ENCODE data around the gene APOD. TPM values are rescaled to one million over a fixed set of nuclear protein-coding genes. Genes with fewer than 3 reads are reported as not detected.

The APOD gene
- total and polyA plus RNA-seq, 2 of the 8 experiments (the other 6 are each of a cell fraction or from before 2014, with no cell fraction given): not detected

DNA sequence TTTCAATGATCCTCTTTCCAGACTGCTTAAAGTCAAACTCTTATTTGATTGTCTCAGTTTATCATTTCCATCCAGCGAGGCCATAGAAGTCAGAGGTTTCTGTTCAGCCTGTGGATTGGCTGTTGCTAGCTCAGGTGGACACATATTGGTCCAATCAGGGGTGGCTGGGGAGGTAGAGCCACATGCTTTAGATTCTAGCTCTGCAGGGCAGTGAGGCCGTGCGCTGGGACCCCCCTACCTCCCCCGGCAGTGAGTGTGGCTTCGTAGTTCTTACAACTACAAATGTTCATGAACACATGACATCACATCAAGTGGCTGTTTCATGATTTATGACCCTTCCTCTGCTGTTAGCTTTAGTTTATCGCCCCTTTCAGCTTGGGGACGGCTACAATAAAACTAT is 18.0 kb downstream of the APOD start:
- ChIA-PET POLR2A (ENCODE audit: partially characterized antibody) (interaction anchor here (1.1 kb wide), 1 partner anchor 9 kb away, joined by 3 read pairs; no protein-coding TSS in a partner anchor), CTCF (ENCODE audit: partially characterized antibody) (interaction anchor here (0.7 to 2.6 kb wide), 3 partner anchors 10 to 16 kb away, joined by 4 to 9 read pairs (median 4); no protein-coding TSS in a partner anchor)
- Histone ChIP-seq H3K36me3 (ENCODE audit: control insufficient read depth in 2 of 4, insufficient read depth in 4 of 4, low read length in 3 of 4) (no peaks in the 10 kb centered on the region), H4K5ac (ENCODE audit: insufficient read length, low read depth, low read length) (no peak overlapping the region), H2BK120ac (replicated peaks; ENCODE audit: low read depth, low read length) (no peak overlapping the region), H3K9ac (replicated peaks in 1 of 4; ENCODE audit: extremely low read depth in 1 of 4, low read depth in 3 of 4, low read length in 3 of 4) (no peak overlapping the region), H3K4ac (replicated peaks; ENCODE audit: insufficient read length, low read depth, low read length) (no peak overlapping the region), H3K23ac (ENCODE audit: insufficient read length) (no peak overlapping the region), H3K4me2 (ENCODE audit: insufficient read depth in 1 of 2, low read depth in 2 of 2, low read length in 2 of 2) (no peak overlapping the region), H4K91ac (replicated peaks; ENCODE audit: insufficient read length, low read length) (no peak overlapping the region), H3K4me1 (replicated peaks in 1 of 4; ENCODE audit: control insufficient read depth in 3 of 4, insufficient read depth in 4 of 4, low read length in 3 of 4) (no peaks in the 10 kb centered on the region), H3K23me2 (ENCODE audit: low read depth, low read length) (no peaks in the 10 kb centered on the region), H3K27ac (ENCODE audit: low read depth, low read length) (no peak overlapping the region), H2AFZ (ENCODE audit: low read length) (peak overlapping the region; percentile 81; the same call in 1 of the 2 replicates), H3K4me3 (ENCODE audit: extremely low read depth in 1 of 4, insufficient read depth in 2 of 4, low read depth in 3 of 4, low read length in 4 of 4) (no peak overlapping the region), H3K9me3 (ENCODE audit: insufficient read depth in 2 of 2, low read depth in 1 of 2, low read length in 1 of 2) (no peaks in the 10 kb centered on the region), H3K79me1 (ENCODE audit: low read depth, low read length) (no peaks in the 10 kb centered on the region), H4K8ac (ENCODE audit: extremely low read depth, insufficient read depth, low read length) (no peak overlapping the region), H2BK20ac (ENCODE audit: low read length) (no peak overlapping the region), H2BK5ac (ENCODE audit: low read depth, low read length) (no peak overlapping the region), H2BK15ac (ENCODE audit: low read length) (0 out of 2 replicates have a peak overlapping the region, but pooled peaks have one; percentile 76), H3K79me2 (ENCODE audit: control insufficient read depth in 1 of 2, insufficient read depth in 2 of 2, low read length in 2 of 2) (no peaks in the 10 kb centered on the region), H3K18ac (ENCODE audit: extremely low read depth, low read length) (no peak overlapping the region), H4K20me1 (replicated peaks in 1 of 2; ENCODE audit: control insufficient read depth in 1 of 2, insufficient read depth in 2 of 2, low read length in 2 of 2) (no peaks in the 10 kb centered on the region), H2AK5ac (ENCODE audit: low read depth, low read length) (no peak overlapping the region), H3K14ac (ENCODE audit: insufficient read length) (no peak overlapping the region), H3K27me3 (replicated peaks in 1 of 4; ENCODE audit: control insufficient read depth in 3 of 4, extremely low read depth in 1 of 4, insufficient read depth in 3 of 4, low read length in 3 of 4) (no peaks in the 10 kb centered on the region), H2BK12ac (ENCODE audit: low read depth, low read length) (no peak overlapping the region), H3K56ac (replicated peaks; ENCODE audit: insufficient read length, low read depth, low read length) (no peak overlapping the region)
- WGBS, 2 experiments (ENCODE audit: extremely low coverage in 1 of 2, insufficient coverage in 1 of 2, insufficient read length in 1 of 2, insufficient replicate concordance in 2 of 2, low coverage in 1 of 2, low lambda C conversion rate in 2 of 2, missing lambda C conversion rate in 1 of 2): 88% methylated on average over 7 of the region's 7 CpGs; no CpG with 5 or more reads in 1 of the 2 experiments
- DNase-seq (ENCODE audit: low read depth in 1 of 2, low spot score in 2 of 2) (no peak), FAIRE-seq (no peak)
- TF ChIP-seq, protein P1, sequence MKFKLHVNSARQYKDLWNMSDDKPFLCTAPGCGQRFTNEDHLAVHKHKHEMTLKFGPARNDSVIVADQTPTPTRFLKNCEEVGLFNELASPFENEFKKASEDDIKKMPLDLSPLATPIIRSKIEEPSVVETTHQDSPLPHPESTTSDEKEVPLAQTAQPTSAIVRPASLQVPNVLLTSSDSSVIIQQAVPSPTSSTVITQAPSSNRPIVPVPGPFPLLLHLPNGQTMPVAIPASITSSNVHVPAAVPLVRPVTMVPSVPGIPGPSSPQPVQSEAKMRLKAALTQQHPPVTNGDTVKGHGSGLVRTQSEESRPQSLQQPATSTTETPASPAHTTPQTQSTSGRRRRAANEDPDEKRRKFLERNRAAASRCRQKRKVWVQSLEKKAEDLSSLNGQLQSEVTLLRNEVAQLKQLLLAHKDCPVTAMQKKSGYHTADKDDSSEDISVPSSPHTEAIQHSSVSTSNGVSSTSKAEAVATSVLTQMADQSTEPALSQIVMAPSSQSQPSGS (IDR thresholded peaks at IDR 0.05; ENCODE audit: low read length): no peak
- TF ChIP-seq POLR2A (IDR thresholded peaks at IDR 0.05; ENCODE audit: control extremely low read depth in 1 of 2, low read depth in 2 of 2, low read length in 2 of 2) (no peak), SRF (IDR thresholded peaks at IDR 0.05; ENCODE audit: low read depth, low read length) (no peak), RAD21 (IDR thresholded peaks at IDR 0.05 in 1 of 2, conservative IDR thresholded peaks at IDR 0.05 in 1 of 2; ENCODE audit: low read depth in 2 of 2, low read length in 2 of 2) (no peak), BCL11A (IDR thresholded peaks at IDR 0.05; ENCODE audit: low read depth in 2 of 2, low read length in 2 of 2) (no peak), TBP (IDR thresholded peaks at IDR 0.05; ENCODE audit: low read depth, low read length) (no peak), MAFK (IDR thresholded peaks at IDR 0.05; ENCODE audit: low read depth, low read length) (no peak)
- TF ChIP-seq, protein P2, sequence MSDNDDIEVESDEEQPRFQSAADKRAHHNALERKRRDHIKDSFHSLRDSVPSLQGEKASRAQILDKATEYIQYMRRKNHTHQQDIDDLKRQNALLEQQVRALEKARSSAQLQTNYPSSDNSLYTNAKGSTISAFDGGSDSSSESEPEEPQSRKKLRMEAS (IDR thresholded peaks at IDR 0.05): no peak
